GM20000 (cell line): Measurements from ENCODE around the gene GNG8.

Experiments used
- DNase-seq: peaks from one replicate; pipeline ENCODE4 v3.0.0; 2012; ENCODE audit warnings: low spot score
- TF ChIP-seq, protein P1 (sequence below): IDR thresholded peaks from 2 replicates; pipeline ENCODE4 v1.5.1; 2012; ENCODE audit warnings: mild to moderate bottlenecking, control low read depth; ENCODE audit errors: extremely low read depth, missing control alignments

The GNG8 gene

GRCh38 chr19:46609511-46610412 lies 26.2 kb downstream of the GNG8 start:
- DNase-seq: no peak
- TF ChIP-seq, protein P1, sequence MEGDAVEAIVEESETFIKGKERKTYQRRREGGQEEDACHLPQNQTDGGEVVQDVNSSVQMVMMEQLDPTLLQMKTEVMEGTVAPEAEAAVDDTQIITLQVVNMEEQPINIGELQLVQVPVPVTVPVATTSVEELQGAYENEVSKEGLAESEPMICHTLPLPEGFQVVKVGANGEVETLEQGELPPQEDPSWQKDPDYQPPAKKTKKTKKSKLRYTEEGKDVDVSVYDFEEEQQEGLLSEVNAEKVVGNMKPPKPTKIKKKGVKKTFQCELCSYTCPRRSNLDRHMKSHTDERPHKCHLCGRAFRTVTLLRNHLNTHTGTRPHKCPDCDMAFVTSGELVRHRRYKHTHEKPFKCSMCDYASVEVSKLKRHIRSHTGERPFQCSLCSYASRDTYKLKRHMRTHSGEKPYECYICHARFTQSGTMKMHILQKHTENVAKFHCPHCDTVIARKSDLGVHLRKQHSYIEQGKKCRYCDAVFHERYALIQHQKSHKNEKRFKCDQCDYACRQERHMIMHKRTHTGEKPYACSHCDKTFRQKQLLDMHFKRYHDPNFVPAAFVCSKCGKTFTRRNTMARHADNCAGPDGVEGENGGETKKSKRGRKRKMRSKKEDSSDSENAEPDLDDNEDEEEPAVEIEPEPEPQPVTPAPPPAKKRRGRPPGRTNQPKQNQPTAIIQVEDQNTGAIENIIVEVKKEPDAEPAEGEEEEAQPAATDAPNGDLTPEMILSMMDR: no peak

DNA sequence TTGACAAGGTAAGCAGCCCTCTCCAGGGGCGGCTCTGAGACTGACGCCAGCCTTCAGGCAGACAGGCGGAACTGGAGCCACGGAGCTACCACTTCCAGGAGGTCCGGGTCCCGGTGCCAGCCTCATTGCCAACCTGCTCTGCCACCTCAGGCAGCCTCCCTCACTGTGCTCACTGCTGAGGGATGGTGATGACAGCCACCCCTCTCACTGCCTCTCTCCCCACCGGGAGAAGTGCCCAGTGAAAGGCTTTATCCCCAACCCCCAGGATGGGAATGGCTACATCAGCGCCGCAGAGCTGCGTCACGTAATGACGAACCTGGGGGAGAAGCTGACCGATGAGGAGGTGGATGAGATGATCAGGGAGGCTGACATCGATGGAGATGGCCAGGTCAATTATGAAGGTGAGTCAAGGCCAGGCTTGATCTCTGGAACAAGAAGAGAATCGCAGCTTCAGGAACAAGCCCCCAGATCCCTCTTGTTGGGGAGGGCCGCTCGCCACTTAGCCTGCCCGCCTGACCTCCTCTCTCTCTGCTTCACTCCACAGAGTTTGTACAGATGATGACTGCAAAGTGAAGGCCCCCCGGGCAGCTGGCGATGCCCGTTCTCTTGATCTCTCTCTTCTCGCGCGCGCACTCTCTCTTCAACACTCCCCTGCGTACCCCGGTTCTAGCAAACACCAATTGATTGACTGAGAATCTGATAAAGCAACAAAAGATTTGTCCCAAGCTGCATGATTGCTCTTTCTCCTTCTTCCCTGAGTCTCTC lies 27.2 kb downstream of the GNG8 start:
- TF ChIP-seq, protein P1: no peak
- peak; percentile 2 for DNase-seq

DNA sequence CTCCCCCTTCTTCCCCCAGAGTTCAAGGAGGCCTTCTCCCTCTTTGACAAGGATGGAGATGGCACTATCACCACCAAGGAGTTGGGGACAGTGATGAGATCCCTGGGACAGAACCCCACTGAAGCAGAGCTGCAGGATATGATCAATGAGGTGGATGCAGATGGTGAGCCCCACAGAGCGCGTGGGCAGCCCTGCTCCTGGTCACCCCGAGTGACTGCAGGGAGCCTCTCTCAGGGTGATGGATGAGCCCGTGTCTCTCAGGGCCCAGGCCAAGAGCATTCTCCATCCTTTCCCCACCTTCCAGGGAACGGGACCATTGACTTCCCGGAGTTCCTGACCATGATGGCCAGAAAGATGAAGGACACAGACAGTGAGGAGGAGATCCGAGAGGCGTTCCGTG lies 27.8 kb downstream of the GNG8 start:
- no peak for DNase-seq
- TF ChIP-seq, protein P1: no peak

- DNase-seq: no peak
- TF ChIP-seq, protein P1: no peak
Observed at GRCh38 chr19:46607448-46607841, 28.6 kb downstream of the GNG8 start.

GRCh38 chr19:46606681-46607447 lies 29.1 kb downstream of the GNG8 start:
- TF ChIP-seq, protein P1: no peak
- no peak for DNase-seq

GRCh38 chr19:46606019-46606418 lies 30.0 kb downstream of the GNG8 start:
- TF ChIP-seq, protein P1: no peak
- no peak for DNase-seq

DNA sequence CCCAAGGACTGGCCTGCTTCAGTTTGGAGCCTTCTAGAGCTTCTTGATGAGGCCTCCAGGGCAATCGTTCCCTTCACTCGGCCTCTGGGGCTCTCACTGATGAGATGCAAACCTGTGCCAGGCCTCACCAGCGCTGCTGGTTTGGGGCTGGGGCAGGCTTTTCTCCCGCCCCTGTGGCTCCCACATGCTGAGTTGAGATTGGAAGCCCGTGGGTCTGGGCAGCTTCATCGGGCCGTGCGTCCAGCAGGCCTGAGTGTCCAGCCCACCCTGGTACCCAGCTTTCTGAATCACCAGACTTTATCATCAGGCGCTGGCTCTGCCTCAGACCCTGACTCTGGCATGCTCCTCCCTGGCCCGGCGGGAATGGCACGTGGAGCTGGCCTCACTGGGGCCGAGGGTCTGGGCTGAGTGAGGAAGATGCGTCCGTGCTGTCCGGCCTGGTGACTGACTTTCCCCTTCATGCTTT lies 30.6 kb downstream of the GNG8 start:
- TF ChIP-seq, protein P1: no peak
- no peak for DNase-seq
